Measurements from ENCODE around the gene BDKRB1. TPM values are rescaled to one million over a fixed set of nuclear protein-coding genes. Genes with fewer than 3 reads are reported as not detected.

BDKRB1 gene
- total RNA-seq, 1 donor from 2014 or later, result 0.20 TPM

DNA sequence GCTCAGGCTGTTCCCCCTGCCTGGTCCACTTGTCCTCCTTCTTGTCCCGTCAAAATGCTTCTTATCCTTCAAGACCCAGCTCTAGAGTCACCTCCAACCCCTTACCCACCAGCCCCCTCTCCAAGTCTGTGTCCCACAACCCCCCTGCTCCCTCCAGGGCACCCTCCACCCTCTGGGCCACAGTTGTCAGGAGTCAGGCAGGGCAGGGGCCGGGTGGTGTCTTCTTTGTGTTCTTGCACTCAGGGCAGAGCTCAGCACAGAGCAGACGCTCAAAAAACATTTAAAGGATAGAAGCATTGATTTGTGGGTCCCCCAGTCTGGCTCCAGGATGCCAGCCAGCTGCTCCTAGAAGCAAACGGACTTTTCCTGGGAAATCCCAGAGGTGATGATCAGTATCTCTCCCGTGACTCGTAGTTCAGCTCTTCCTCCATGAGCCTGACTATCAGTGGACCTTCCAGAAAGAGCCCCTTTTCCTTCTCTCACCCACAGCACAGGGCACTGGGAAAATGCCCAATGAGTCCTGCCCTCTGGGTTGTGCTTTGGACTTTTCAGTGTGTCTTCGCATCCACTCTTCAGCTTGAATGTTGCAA is 17.2 kb upstream of the BDKRB1 start:
- peaks cover 9% of the 10 kb centered on the region for H3K9me3 Mint-ChIP-seq (ENCODE audit: unreplicated experiment)
- Histone ChIP-seq H3K79me2 (ENCODE audit: insufficient read depth, low read length) (no peaks in the 10 kb centered on the region), H3K9ac (ENCODE audit: low read length) (no peak overlapping the region), H2AFZ (ENCODE audit: low read depth, low read length) (no peak overlapping the region), H3K4me3 (ENCODE audit: insufficient read depth, low read depth, low read length) (no peak overlapping the region), H3K4me1 (ENCODE audit: insufficient read depth, low read length) (no peaks in the 10 kb centered on the region), H3K27ac (ENCODE audit: low read depth, low read length) (no peak overlapping the region), H3K4me2 (ENCODE audit: low read length) (no peak overlapping the region), H3K36me3 (ENCODE audit: insufficient read depth, low read length) (no peaks in the 10 kb centered on the region), H3K27me3 (ENCODE audit: insufficient read depth, low read length) (no peaks in the 10 kb centered on the region), H4K20me1 (ENCODE audit: insufficient read depth, low read length) (no peaks in the 10 kb centered on the region), H3K9me3 (ENCODE audit: insufficient read depth, low read depth, low read length) (no peaks in the 10 kb centered on the region)
- no peak for FAIRE-seq
- H3K4me1 Mint-ChIP-seq (ENCODE audit: low read depth, unreplicated experiment), result peaks cover 4% of the 10 kb centered on the region
- peaks cover 39% of the 10 kb centered on the region for H3K27me3 Mint-ChIP-seq (ENCODE audit: low read depth, unreplicated experiment)
- no peak for DNase-seq (ENCODE audit: low read depth)
- no peak overlapping the region for H3K27ac Mint-ChIP-seq (ENCODE audit: unreplicated experiment)
- H3K36me3 Mint-ChIP-seq (ENCODE audit: low read depth, unreplicated experiment), result peaks cover 5% of the 10 kb centered on the region
- no peak for TF ChIP-seq EZH2 (IDR thresholded peaks at IDR 0.05; ENCODE audit: insufficient read depth, low read length)
- TF ChIP-seq, protein P1, sequence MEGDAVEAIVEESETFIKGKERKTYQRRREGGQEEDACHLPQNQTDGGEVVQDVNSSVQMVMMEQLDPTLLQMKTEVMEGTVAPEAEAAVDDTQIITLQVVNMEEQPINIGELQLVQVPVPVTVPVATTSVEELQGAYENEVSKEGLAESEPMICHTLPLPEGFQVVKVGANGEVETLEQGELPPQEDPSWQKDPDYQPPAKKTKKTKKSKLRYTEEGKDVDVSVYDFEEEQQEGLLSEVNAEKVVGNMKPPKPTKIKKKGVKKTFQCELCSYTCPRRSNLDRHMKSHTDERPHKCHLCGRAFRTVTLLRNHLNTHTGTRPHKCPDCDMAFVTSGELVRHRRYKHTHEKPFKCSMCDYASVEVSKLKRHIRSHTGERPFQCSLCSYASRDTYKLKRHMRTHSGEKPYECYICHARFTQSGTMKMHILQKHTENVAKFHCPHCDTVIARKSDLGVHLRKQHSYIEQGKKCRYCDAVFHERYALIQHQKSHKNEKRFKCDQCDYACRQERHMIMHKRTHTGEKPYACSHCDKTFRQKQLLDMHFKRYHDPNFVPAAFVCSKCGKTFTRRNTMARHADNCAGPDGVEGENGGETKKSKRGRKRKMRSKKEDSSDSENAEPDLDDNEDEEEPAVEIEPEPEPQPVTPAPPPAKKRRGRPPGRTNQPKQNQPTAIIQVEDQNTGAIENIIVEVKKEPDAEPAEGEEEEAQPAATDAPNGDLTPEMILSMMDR (IDR thresholded peaks at IDR 0.05; ENCODE audit: insufficient read depth, low read depth, low read length), result no peak
- H3K4me3 Mint-ChIP-seq (ENCODE audit: unreplicated experiment), result no peak overlapping the region

DNA sequence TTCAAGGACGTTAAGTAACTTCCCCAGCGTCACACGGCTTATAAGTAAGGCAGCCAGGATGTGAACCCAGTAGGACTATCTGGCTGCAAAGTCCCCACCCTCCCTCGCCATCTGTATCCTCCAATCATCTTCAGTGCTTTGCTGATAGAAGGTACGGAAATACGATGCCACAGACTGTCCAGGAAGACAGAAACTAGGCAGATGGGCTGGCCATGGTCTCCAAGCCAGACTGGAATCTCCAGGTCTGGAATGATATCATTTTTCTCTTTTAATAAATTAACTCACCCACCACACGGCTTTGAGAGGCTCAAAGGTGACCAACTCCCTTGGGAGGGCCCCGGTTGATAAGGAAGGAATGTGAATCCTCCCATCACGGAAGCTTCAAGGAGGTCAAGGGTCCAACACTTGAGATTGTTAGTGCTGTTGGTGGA is 16.3 kb upstream of the BDKRB1 start:
- Histone ChIP-seq H4K20me1 (ENCODE audit: insufficient read depth, low read length) (no peaks in the 10 kb centered on the region), H3K27me3 (ENCODE audit: insufficient read depth, low read length) (no peaks in the 10 kb centered on the region), H3K4me3 (ENCODE audit: insufficient read depth, low read depth, low read length) (no peak overlapping the region), H3K9ac (ENCODE audit: low read length) (no peak overlapping the region), H3K79me2 (ENCODE audit: insufficient read depth, low read length) (no peaks in the 10 kb centered on the region), H3K36me3 (ENCODE audit: insufficient read depth, low read length) (no peaks in the 10 kb centered on the region), H2AFZ (ENCODE audit: low read depth, low read length) (no peak overlapping the region), H3K4me2 (ENCODE audit: low read length) (no peak overlapping the region), H3K9me3 (ENCODE audit: insufficient read depth, low read depth, low read length) (no peaks in the 10 kb centered on the region), H3K27ac (ENCODE audit: low read depth, low read length) (no peak overlapping the region), H3K4me1 (ENCODE audit: insufficient read depth, low read length) (no peaks in the 10 kb centered on the region)
- no peak for DNase-seq (ENCODE audit: low read depth)
- Mint-ChIP-seq H3K4me3 (ENCODE audit: unreplicated experiment) (no peak overlapping the region), H3K27me3 (ENCODE audit: low read depth, unreplicated experiment) (peaks cover 35% of the 10 kb centered on the region), H3K9me3 (ENCODE audit: unreplicated experiment) (peaks cover 9% of the 10 kb centered on the region), H3K27ac (ENCODE audit: unreplicated experiment) (no peak overlapping the region), H3K36me3 (ENCODE audit: low read depth, unreplicated experiment) (peaks cover 5% of the 10 kb centered on the region), H3K4me1 (ENCODE audit: low read depth, unreplicated experiment) (peaks cover 1% of the 10 kb centered on the region)
- TF ChIP-seq EZH2 (IDR thresholded peaks at IDR 0.05; ENCODE audit: insufficient read depth, low read length), result no peak
- TF ChIP-seq, protein P1 (IDR thresholded peaks at IDR 0.05; ENCODE audit: insufficient read depth, low read depth, low read length), result no peak
- no peak for FAIRE-seq

DNA sequence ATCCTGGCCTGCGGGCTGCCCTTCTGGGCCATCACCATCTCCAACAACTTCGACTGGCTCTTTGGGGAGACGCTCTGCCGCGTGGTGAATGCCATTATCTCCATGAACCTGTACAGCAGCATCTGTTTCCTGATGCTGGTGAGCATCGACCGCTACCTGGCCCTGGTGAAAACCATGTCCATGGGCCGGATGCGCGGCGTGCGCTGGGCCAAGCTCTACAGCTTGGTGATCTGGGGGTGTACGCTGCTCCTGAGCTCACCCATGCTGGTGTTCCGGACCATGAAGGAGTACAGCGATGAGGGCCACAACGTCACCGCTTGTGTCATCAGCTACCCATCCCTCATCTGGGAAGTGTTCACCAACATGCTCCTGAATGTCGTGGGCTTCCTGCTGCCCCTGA is 15.4 kb upstream of the BDKRB1 start:
- Histone ChIP-seq H3K27ac (ENCODE audit: low read depth, low read length) (no peak overlapping the region), H3K79me2 (ENCODE audit: insufficient read depth, low read length) (no peaks in the 10 kb centered on the region), H2AFZ (ENCODE audit: low read depth, low read length) (no peak overlapping the region), H4K20me1 (ENCODE audit: insufficient read depth, low read length) (no peaks in the 10 kb centered on the region), H3K36me3 (ENCODE audit: insufficient read depth, low read length) (no peaks in the 10 kb centered on the region), H3K4me3 (ENCODE audit: insufficient read depth, low read depth, low read length) (no peak overlapping the region), H3K9me3 (ENCODE audit: insufficient read depth, low read depth, low read length) (no peaks in the 10 kb centered on the region), H3K27me3 (ENCODE audit: insufficient read depth, low read length) (no peaks in the 10 kb centered on the region), H3K4me1 (ENCODE audit: insufficient read depth, low read length) (no peaks in the 10 kb centered on the region), H3K9ac (ENCODE audit: low read length) (no peak overlapping the region), H3K4me2 (ENCODE audit: low read length) (no peak overlapping the region)
- DNase-seq (ENCODE audit: low read depth) (no peak), FAIRE-seq (no peak)
- no peak for TF ChIP-seq EZH2 (IDR thresholded peaks at IDR 0.05; ENCODE audit: insufficient read depth, low read length)
- TF ChIP-seq, protein P1 (IDR thresholded peaks at IDR 0.05; ENCODE audit: insufficient read depth, low read depth, low read length), result no peak
- H3K27ac Mint-ChIP-seq (ENCODE audit: unreplicated experiment), result no peak overlapping the region
- peaks cover under 1% of the 10 kb centered on the region for H3K4me1 Mint-ChIP-seq (ENCODE audit: low read depth, unreplicated experiment)
- H3K9me3 Mint-ChIP-seq (ENCODE audit: unreplicated experiment), result peaks cover 11% of the 10 kb centered on the region
- no peak overlapping the region for H3K4me3 Mint-ChIP-seq (ENCODE audit: unreplicated experiment)
- H3K36me3 Mint-ChIP-seq (ENCODE audit: low read depth, unreplicated experiment), result peaks cover 5% of the 10 kb centered on the region
- H3K27me3 Mint-ChIP-seq (ENCODE audit: low read depth, unreplicated experiment), result peaks cover 34% of the 10 kb centered on the region
